Trophoblast cell (in vitro differentiated cells and primary cell): ENCODE data around the gene CD69. TPM values are rescaled to one million over a fixed set of nuclear protein-coding genes. Genes with fewer than 3 reads are reported as not detected.
A peak's percentile ranks its signal among the peaks of the same experiment; 100 is the strongest.

Experiments
- DNase-seq, 2 donors: peaks; one replicate each; pipeline ENCODE4 v3.0.0-alpha.2; 2016
- H2AFZ ChIP-seq: 2 replicates; pipeline ENCODE4 v1.6.1; 2013; ENCODE audit warnings: low read length, moderate library complexity, mild to moderate bottlenecking; ENCODE audit not compliant: insufficient read depth, poor library complexity
- H2AK5ac ChIP-seq: 2 replicates; pipeline ENCODE4 v1.6.1; 2013; ENCODE audit warnings: mild to moderate bottlenecking, low read length
- H2BK120ac ChIP-seq: 2 replicates; pipeline ENCODE4 v1.6.1; 2013; ENCODE audit warnings: low read length, mild to moderate bottlenecking, moderate library complexity; ENCODE audit not compliant: insufficient read depth, poor library complexity
- H2BK12ac ChIP-seq: 2 replicates; pipeline ENCODE4 v1.6.1; 2013; ENCODE audit warnings: mild to moderate bottlenecking, low read length, moderate library complexity
- H2BK5ac ChIP-seq: 2 replicates; pipeline ENCODE4 v1.6.1; 2013; ENCODE audit warnings: low read length, low read depth, moderate library complexity, mild to moderate bottlenecking; ENCODE audit not compliant: poor library complexity
- H3K14ac ChIP-seq: 2 replicates; pipeline ENCODE4 v1.6.1; 2013; ENCODE audit warnings: mild to moderate bottlenecking, low read length
- H3K18ac ChIP-seq: 2 replicates; pipeline ENCODE4 v1.6.1; 2013; ENCODE audit warnings: mild to moderate bottlenecking, low read length
- H3K23ac ChIP-seq: 2 replicates; pipeline ENCODE4 v1.6.1; 2013; ENCODE audit warnings: low read length
- H3K27ac ChIP-seq: 2 replicates; pipeline ENCODE4 v1.5.1; 2013; ENCODE audit warnings: low read depth, mild to moderate bottlenecking, inconsistent platforms, low read length, moderate library complexity
- H3K27me3 ChIP-seq: 2 replicates; pipeline ENCODE4 v1.6.1; 2013; ENCODE audit warnings: inconsistent platforms, mild to moderate bottlenecking, low read length, moderate library complexity; ENCODE audit not compliant: insufficient read depth
- H3K36me3 ChIP-seq, 2 experiments: 1 replicate in 1 of 2; 2 replicates in 1 of 2; pipeline ENCODE4 v1.6.1; 2013; ENCODE audit warnings: low read length in 2 of 2, mild to moderate bottlenecking in 2 of 2, moderate library complexity in 1 of 2; ENCODE audit not compliant: insufficient read depth in 2 of 2, control insufficient read depth in 1 of 2
- H3K4ac ChIP-seq: 2 replicates; pipeline ENCODE4 v1.6.1; 2013; ENCODE audit warnings: low read depth, mild to moderate bottlenecking, low read length, moderate library complexity
- H3K4me1 ChIP-seq, 2 experiments: 1 replicate in 1 of 2; 2 replicates in 1 of 2; pipeline ENCODE4 v1.6.1; 2013; ENCODE audit warnings: low read length in 2 of 2, mild to moderate bottlenecking in 2 of 2, moderate library complexity in 1 of 2; ENCODE audit not compliant: insufficient read depth in 2 of 2, control insufficient read depth in 1 of 2
- H3K4me2 ChIP-seq: 2 replicates; pipeline ENCODE4 v1.6.1; 2013; ENCODE audit warnings: inconsistent platforms, mild to moderate bottlenecking, low read length, moderate library complexity
- H3K4me3 ChIP-seq: 2 replicates; pipeline ENCODE4 v1.5.1; 2013; ENCODE audit warnings: mild to moderate bottlenecking, low read depth, low read length, inconsistent platforms
- H3K79me1 ChIP-seq: one replicate; pipeline ENCODE4 v1.6.1; 2013; ENCODE audit warnings: low read length
- H3K79me2 ChIP-seq: 2 replicates; pipeline ENCODE4 v1.6.1; 2013; ENCODE audit warnings: low read length, mild to moderate bottlenecking; ENCODE audit not compliant: control insufficient read depth, insufficient read depth, poor library complexity
- H3K9ac ChIP-seq: 2 replicates; pipeline ENCODE4 v1.6.1; 2013; ENCODE audit warnings: mild to moderate bottlenecking, low read length
- H3K9me3 ChIP-seq: 2 replicates; pipeline ENCODE4 v1.6.1; 2013; ENCODE audit warnings: low read depth, mild to moderate bottlenecking, control low read depth, inconsistent platforms, low read length; ENCODE audit not compliant: insufficient read depth
- H4K12ac ChIP-seq: 2 replicates; pipeline ENCODE4 v1.6.1; 2013; ENCODE audit warnings: low read depth, mild to moderate bottlenecking, low read length, moderate library complexity
- H4K8ac ChIP-seq: 2 replicates; pipeline ENCODE4 v1.6.1; 2013; ENCODE audit warnings: low read depth, mild to moderate bottlenecking, low read length, moderate library complexity
- H4K91ac ChIP-seq: one replicate; pipeline ENCODE4 v1.6.1; 2013; ENCODE audit warnings: low read depth, mild to moderate bottlenecking, low read length, moderate library complexity
- WGBS: extraction: QIAGEN DNeasy Blood & Tissue Kit; methylation state at CpG from one replicate; pipeline ENCODE4 v1.1.7; 2013; ENCODE audit warnings: missing lambda C conversion rate; ENCODE audit not compliant: insufficient read length, insufficient coverage; ENCODE audit errors: extremely low coverage; 5-methylcytosine and 5-hydroxymethylcytosine counted together
- polyA plus RNA-seq: library from polyadenylated mRNA; stranded (reverse); fragments of 200-250 nt; gene quantifications from 2 replicates; pipeline ENCODE4 v1.2.3, GENCODE V29; 2013

Gene CD69
- polyA plus RNA-seq, result 0.22 and 0.27 TPM in 2 replicates

DNA sequence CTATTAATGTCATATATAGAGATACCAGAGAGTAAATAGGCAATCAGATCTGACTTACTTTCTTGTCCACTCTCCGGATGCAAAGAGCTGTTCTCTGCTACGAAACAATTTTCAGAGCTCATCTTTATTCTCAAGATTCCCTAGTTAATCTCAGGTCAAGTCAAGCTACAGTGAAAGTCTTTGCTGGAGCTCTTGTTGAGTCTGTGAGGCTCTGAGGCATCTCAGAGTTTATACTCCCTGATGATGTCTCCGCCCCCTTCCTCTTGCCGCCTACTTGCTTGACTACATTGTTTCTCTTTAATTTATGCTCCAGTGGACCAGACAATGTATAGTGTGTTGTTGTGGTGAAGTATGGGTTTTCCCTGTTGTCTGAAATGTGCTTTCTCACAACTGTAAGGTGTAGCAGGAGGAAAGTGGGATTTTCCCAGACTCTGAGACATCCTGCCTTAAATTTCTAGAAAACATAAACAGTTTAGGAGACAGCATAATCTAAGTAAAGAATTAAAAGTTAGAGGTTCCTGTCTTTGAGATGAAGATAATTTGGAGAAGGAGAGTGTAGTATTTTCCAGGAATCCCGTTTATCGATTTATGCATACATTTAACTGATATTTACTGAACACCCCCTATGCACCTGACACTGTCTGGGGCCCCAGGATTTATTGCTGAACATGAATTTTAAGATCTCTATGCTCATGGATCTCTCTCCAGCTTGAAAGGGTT is at the start of gene CD69:
CD69 (minus strand) TSS at position 203 of the 720 bp plus-strand sequence; CDS start at position 122, 81 bp downstream.
- Histone ChIP-seq H3K4me2 (no peak within 1 kb of the TSS), H2AK5ac (no peak within 1 kb of the TSS), H4K12ac (no peak within 1 kb of the TSS), H2AFZ (no peak within 1 kb of the TSS), H3K4me1 (no peaks in the 10 kb centered on the region), H3K36me3 (no peaks in the 10 kb centered on the region), H2BK5ac (no peak within 1 kb of the TSS), H3K27me3 (no peaks in the 10 kb centered on the region), H3K14ac (no peak within 1 kb of the TSS), H3K18ac (no peak within 1 kb of the TSS), H2BK12ac (no peak within 1 kb of the TSS), H3K79me1 (no peaks in the 10 kb centered on the region), H3K79me2 (no peaks in the 10 kb centered on the region), H3K4ac (no peak within 1 kb of the TSS), H3K23ac (no peak within 1 kb of the TSS), H3K27ac (no peak within 1 kb of the TSS), H2BK120ac (no peak within 1 kb of the TSS), H3K4me3 (no peak within 1 kb of the TSS), H3K9ac (no peak within 1 kb of the TSS), H4K8ac (no peak within 1 kb of the TSS), H3K9me3 (no peaks in the 10 kb centered on the region), H4K91ac (no peak within 1 kb of the TSS)
- no CpG with 5 or more reads among the region's 6 CpGs for WGBS
- peak; percentile 39 to 50 for DNase-seq

DNA sequence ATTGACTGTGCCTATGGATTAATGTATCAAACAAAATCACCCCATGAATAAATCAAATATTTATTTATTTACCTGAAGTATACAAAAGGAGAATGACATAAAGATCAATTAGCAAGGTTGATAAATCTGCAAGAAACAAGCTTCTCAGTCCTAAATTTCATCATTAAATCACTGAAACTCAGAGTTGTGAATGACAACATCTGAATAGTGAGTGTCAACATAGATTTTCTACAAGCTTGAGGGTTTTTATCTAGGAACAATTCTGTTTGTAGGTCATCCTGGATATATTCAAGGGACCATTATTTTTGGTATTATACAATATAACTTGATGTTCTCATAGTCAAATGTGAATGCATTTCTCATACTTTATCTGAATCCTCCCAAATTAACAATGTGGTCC is 49.2 kb upstream of the CD69 start:
- no peak overlapping the region for H2BK120ac ChIP-seq
- no peak overlapping the region for H2AFZ ChIP-seq
- H4K12ac ChIP-seq, result no peak overlapping the region
- H4K91ac ChIP-seq, result no peak overlapping the region
- no peak overlapping the region for H3K4me2 ChIP-seq
- H3K23ac ChIP-seq, result no peak overlapping the region
- H3K79me2 ChIP-seq, result no peaks in the 10 kb centered on the region
- no peaks in the 10 kb centered on the region for H3K79me1 ChIP-seq
- H4K8ac ChIP-seq, result no peak overlapping the region
- H3K18ac ChIP-seq, result no peak overlapping the region
- no peaks in the 10 kb centered on the region for H3K27me3 ChIP-seq
- H3K9ac ChIP-seq, result no peak overlapping the region
- H2AK5ac ChIP-seq, result no peak overlapping the region
- H3K36me3 ChIP-seq, result no peaks in the 10 kb centered on the region
- H3K4me1 ChIP-seq, result peaks cover 0 to 2% of the 10 kb centered on the region in 2 experiments
- DNase-seq, result no peak
- no peak overlapping the region for H3K4me3 ChIP-seq
- no peak overlapping the region for H2BK5ac ChIP-seq
- H3K14ac ChIP-seq, result no peak overlapping the region
- no peak overlapping the region for H3K4ac ChIP-seq
- H3K9me3 ChIP-seq, result no peaks in the 10 kb centered on the region
- H3K27ac ChIP-seq, result no peak overlapping the region
- H2BK12ac ChIP-seq, result no peak overlapping the region

DNA sequence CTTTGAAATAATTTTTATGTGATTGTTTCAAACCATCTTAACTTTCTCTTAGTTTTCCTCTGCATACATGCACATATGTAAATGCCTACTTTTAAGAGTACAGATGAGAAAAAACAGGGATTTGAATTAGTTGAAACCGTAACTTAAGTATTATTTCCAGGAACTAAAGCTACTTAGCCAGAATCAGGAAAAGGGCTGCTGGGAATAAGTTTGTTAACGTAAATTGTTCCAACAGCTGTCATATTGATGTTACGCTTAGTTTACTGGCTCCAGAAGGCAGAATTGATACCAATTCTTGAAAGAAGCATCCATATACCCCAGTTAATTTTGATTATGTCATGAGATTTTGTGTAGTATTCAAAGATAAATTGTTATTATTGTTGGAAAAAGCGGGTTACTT is 48.6 kb upstream of the CD69 start:
- WGBS, result 100% methylated on average over 1 of the region's 4 CpGs
- H2BK5ac ChIP-seq, result no peak overlapping the region
- H3K27me3 ChIP-seq, result no peaks in the 10 kb centered on the region
- no peak overlapping the region for H4K12ac ChIP-seq
- no peak overlapping the region for H2BK120ac ChIP-seq
- no peaks in the 10 kb centered on the region for H3K79me2 ChIP-seq
- H2AFZ ChIP-seq, result no peak overlapping the region
- no peak overlapping the region for H3K4me3 ChIP-seq
- H3K27ac ChIP-seq, result no peak overlapping the region
- H4K91ac ChIP-seq, result no peak overlapping the region
- no peak overlapping the region for H3K9ac ChIP-seq
- H3K9me3 ChIP-seq, result no peaks in the 10 kb centered on the region
- H2AK5ac ChIP-seq, result no peak overlapping the region
- H2BK12ac ChIP-seq, result no peak overlapping the region
- H4K8ac ChIP-seq, result no peak overlapping the region
- no peak overlapping the region for H3K14ac ChIP-seq
- H3K4me1 ChIP-seq, result peaks cover 0 to 2% of the 10 kb centered on the region in 2 experiments
- H3K4me2 ChIP-seq, result no peak overlapping the region
- H3K36me3 ChIP-seq, result no peaks in the 10 kb centered on the region
- no peaks in the 10 kb centered on the region for H3K79me1 ChIP-seq
- no peak overlapping the region for H3K23ac ChIP-seq
- H3K18ac ChIP-seq, result no peak overlapping the region
- no peak for DNase-seq
- no peak overlapping the region for H3K4ac ChIP-seq

DNA sequence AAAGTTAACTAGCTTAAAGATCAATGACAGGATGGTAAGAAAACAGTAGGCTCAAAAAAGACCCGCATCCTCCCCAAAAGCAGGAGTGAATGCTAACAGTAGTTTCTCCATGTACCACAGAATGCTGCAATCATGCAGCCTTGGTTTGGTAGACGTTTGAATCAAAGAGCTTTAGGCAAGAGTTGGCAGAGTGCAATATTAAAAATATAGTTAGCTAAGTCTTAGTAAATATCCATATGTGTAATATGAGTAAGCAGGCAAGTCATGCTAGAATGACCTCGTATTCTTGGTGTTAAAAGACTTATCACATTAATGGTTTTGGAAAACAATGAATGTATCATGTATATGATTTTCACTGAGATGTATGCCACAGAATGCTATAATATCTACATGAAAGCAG is 47.8 kb upstream of the CD69 start:
- no peaks in the 10 kb centered on the region for H3K79me2 ChIP-seq
- no peaks in the 10 kb centered on the region for H3K36me3 ChIP-seq
- H4K91ac ChIP-seq, result no peak overlapping the region
- no peaks in the 10 kb centered on the region for H3K79me1 ChIP-seq
- DNase-seq, result no peak
- no peak overlapping the region for H3K14ac ChIP-seq
- H3K4me2 ChIP-seq, result no peak overlapping the region
- H3K9ac ChIP-seq, result no peak overlapping the region
- no peak overlapping the region for H2AK5ac ChIP-seq
- no peak overlapping the region for H2AFZ ChIP-seq
- no peak overlapping the region for H3K18ac ChIP-seq
- H4K12ac ChIP-seq, result no peak overlapping the region
- H3K23ac ChIP-seq, result no peak overlapping the region
- no peaks in the 10 kb centered on the region for H3K4me1 ChIP-seq
- H3K4ac ChIP-seq, result no peak overlapping the region
- no peak overlapping the region for H2BK120ac ChIP-seq
- no CpG with 5 or more reads among the region's 3 CpGs for WGBS
- no peak overlapping the region for H2BK12ac ChIP-seq
- no peak overlapping the region for H2BK5ac ChIP-seq
- no peak overlapping the region for H3K27ac ChIP-seq
- H4K8ac ChIP-seq, result no peak overlapping the region
- H3K4me3 ChIP-seq, result no peak overlapping the region
- H3K27me3 ChIP-seq, result no peaks in the 10 kb centered on the region
- H3K9me3 ChIP-seq, result no peaks in the 10 kb centered on the region
